GM12891 (cell line): Measurements from ENCODE around the gene OR9Q1.

Source experiments
- POLR2A ChIP-seq: IDR thresholded peaks from 2 replicates; pipeline ENCODE4 v1.6.1; 2011; ENCODE audit warnings: low read depth, low read length, control low read depth
- POLR2AphosphoS5 ChIP-seq: IDR thresholded peaks from 2 replicates; pipeline ENCODE4 v1.6.1; 2011; ENCODE audit warnings: low read depth, low read length, control low read depth
- TAF1 ChIP-seq: IDR thresholded peaks from 2 replicates; pipeline ENCODE4 v1.6.1; 2011; ENCODE audit warnings: low read depth, low read length, control low read depth

- no peak for TF ChIP-seq POLR2A
- no peak for TF ChIP-seq TAF1
- TF ChIP-seq POLR2AphosphoS5, result no peak
Measured at GRCh38 chr11:58058276-58059006, 34.8 kb downstream of the OR9Q1 start.
